Transverse colon (tissue), 4 donors: ENCODE data around the gene NEURL1.

Experiments used
- CTCF ChIP-seq, 5 experiments: fragments of 200-600 bp in 3 of 5; fragments of 450-650 bp in 2 of 5; sonication (generic) in 3 of 5; IDR thresholded peaks; 1 replicate in 2 of 5; 2 replicates in 3 of 5; pipeline ENCODE4 v1.5.1; 2016 to 2017; ENCODE audit warnings: antibody characterized with exemption in 5 of 5, inconsistent platforms in 3 of 5, mild to moderate bottlenecking in 2 of 5, moderate library complexity in 1 of 5
- POLR2A ChIP-seq: fragments of 450-650 bp; IDR thresholded peaks from one replicate; pipeline ENCODE4 v1.6.1; 2016; ENCODE audit warnings: antibody characterized with exemption, mild to moderate bottlenecking, moderate library complexity
- POLR2AphosphoS5 ChIP-seq, 3 donors: sonication (generic); formaldehyde crosslinking; IDR thresholded peaks; one replicate each; pipeline ENCODE4 v1.6.1; 2016; ENCODE audit warnings: antibody characterized with exemption in 3 of 3

GRCh38 chr10:103479135-103479534, 14.4 kb upstream of the NEURL1 start, which contains the start of gene CALHM3:
- TF ChIP-seq CTCF (IDR thresholded peaks at IDR 0.05) (no peak), POLR2A (no peak), POLR2AphosphoS5 (IDR thresholded peaks at IDR 0.05) (no peak)
